SJSA1 (cell line): ENCODE data around the gene KIF14. TPM values are rescaled to one million over a fixed set of nuclear protein-coding genes. Genes with fewer than 3 reads are reported as not detected.

Experiments used
- DNase-seq, 2 experiments: peaks; one replicate each; pipeline ENCODE4 v3.0.0-alpha.2; 2015 to 2020; ENCODE audit warnings: low spot score in 2 of 2, low read depth in 1 of 2
- H3K27ac ChIP-seq: fragments of 250-450 bp; sonication (Bioruptor Pico); 2 replicates; pipeline ENCODE4 v1.5.1; 2020; ENCODE audit warnings: mild to moderate bottlenecking, moderate library complexity
- H3K27me3 ChIP-seq: fragments of 250-450 bp; sonication (Bioruptor Pico); replicated peaks from 2 replicates; pipeline ENCODE4 v1.5.1; 2020; ENCODE audit warnings: mild to moderate bottlenecking, moderate library complexity
- H3K36me3 ChIP-seq: fragments of 250-450 bp; sonication (Bioruptor Pico); 2 replicates; pipeline ENCODE4 v1.5.1; 2020; ENCODE audit warnings: mild to moderate bottlenecking
- H3K4me1 ChIP-seq: fragments of 250-450 bp; sonication (Bioruptor Pico); replicated peaks from 2 replicates; pipeline ENCODE4 v1.6.1; 2021; ENCODE audit warnings: mild to moderate bottlenecking
- H3K4me3 ChIP-seq: fragments of 250-450 bp; sonication (Bioruptor Pico); 2 replicates; pipeline ENCODE4 v1.5.1; 2020; ENCODE audit warnings: mild to moderate bottlenecking
- H3K9me3 ChIP-seq: fragments of 250-450 bp; sonication (Bioruptor Pico); replicated peaks from 2 replicates; pipeline ENCODE4 v1.5.1; 2020; ENCODE audit warnings: mild to moderate bottlenecking
- total RNA-seq: library from RNA; depleted of rRNA; stranded (reverse); fragments of >200 nt; shearing (Covaris generic); gene quantifications from 2 replicates; pipeline ENCODE4 v1.2.3, GENCODE V29; 2014; rRNA removed

KIF14 gene
- total RNA-seq, 1 experiment from 2014 or later: 27.8 TPM

GRCh38 chr1:200518524-200518923 is 102.0 kb downstream of the KIF14 start:
- Histone ChIP-seq H3K27ac (no peak overlapping the region), H3K27me3 (no peaks in the 10 kb centered on the region), H3K9me3 (no peaks in the 10 kb centered on the region), H3K4me1 (no peaks in the 10 kb centered on the region), H3K4me3 (no peak overlapping the region), H3K36me3 (no peaks in the 10 kb centered on the region)
- no peak for DNase-seq

DNA sequence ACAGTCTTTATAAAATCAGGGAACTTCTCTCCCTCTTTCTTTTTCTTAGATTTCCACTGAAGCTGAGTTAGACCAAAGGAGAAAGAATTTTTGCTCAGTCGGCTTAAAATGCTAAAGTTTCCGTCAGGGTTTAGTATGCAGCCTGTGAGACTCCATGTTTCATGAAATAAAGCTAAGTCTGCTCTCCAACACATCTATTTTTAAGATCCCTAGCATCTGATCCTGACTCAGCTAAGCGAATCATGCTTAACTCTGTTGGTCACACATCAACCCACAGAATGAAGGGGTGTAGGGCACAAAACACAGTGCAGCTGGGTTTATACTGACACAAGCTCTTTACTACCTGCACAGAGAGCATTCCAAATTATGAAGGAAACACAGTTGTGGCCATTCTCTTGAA is 108.4 kb downstream of the KIF14 start:
- no peak overlapping the region for H3K27ac ChIP-seq
- no peaks in the 10 kb centered on the region for H3K27me3 ChIP-seq
- H3K36me3 ChIP-seq: no peaks in the 10 kb centered on the region
- H3K4me3 ChIP-seq: no peak overlapping the region
- H3K9me3 ChIP-seq: 0 out of 2 replicates have a peak, but pooled peaks cover 2% of the 10 kb centered on the region
- peak; percentile 51 to 64 for DNase-seq
- H3K4me1 ChIP-seq: peaks cover 7% of the 10 kb centered on the region

- peak; percentile 64 to 72 for DNase-seq
- Histone ChIP-seq H3K27me3 (no peaks in the 10 kb centered on the region), H3K9me3 (0 out of 2 replicates have a peak, but pooled peaks cover 2% of the 10 kb centered on the region), H3K4me3 (no peak overlapping the region), H3K27ac (no peak overlapping the region), H3K4me1 (peaks cover 7% of the 10 kb centered on the region), H3K36me3 (no peaks in the 10 kb centered on the region)
These were observed 110.3 kb downstream of the KIF14 start for GRCh38 chr1:200510228-200510623.

GRCh38 chr1:200506471-200506870 is 114.1 kb downstream of the KIF14 start:
- DNase-seq: no peak
- Histone ChIP-seq H3K4me3 (no peak overlapping the region), H3K9me3 (0 out of 2 replicates have a peak, but pooled peaks cover 2% of the 10 kb centered on the region), H3K36me3 (no peaks in the 10 kb centered on the region), H3K27me3 (no peaks in the 10 kb centered on the region), H3K27ac (no peak overlapping the region), H3K4me1 (no peaks in the 10 kb centered on the region)

DNA sequence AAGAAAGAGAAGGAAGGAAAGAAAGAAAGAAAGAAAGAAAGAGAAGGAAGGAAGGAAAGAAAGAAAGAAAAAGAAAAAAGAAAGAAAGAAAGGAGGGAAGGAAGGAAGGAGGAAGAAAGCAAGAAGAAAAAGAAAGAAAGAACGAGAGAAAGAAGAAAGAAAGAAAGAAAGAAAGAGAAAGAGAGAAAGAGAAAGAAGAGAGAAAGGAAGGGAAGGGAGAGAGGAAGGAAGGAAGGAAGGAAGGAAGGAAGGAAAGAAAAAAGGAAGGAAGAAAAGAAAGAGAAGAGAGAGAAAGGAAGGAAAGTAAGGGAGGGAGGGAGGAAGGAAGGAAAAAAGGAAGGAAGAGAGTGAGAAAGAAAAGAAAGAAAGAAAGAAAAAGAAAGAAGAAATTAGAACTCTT is 115.3 kb downstream of the KIF14 start:
- no peaks in the 10 kb centered on the region for H3K36me3 ChIP-seq
- H3K4me3 ChIP-seq: no peak overlapping the region
- no peak for DNase-seq
- no peaks in the 10 kb centered on the region for H3K27me3 ChIP-seq
- H3K27ac ChIP-seq: no peak overlapping the region
- H3K9me3 ChIP-seq: no peaks in the 10 kb centered on the region
- H3K4me1 ChIP-seq: no peaks in the 10 kb centered on the region

Other genes starting within 250 kb of the KIF14 start
- 25.1 and 32.0 TPM in 2 replicates for gene ZNF281, start 210.7 kb downstream of the KIF14 start, total RNA-seq
- gene DDX59, start 49.2 kb upstream of the KIF14 start, total RNA-seq: 16.5 and 24.2 TPM in 2 replicates
- 19.8 and 35.1 TPM in 2 replicates for gene CAMSAP2, start 118.1 kb upstream of the KIF14 start, total RNA-seq